ENCODE measurements around the gene CBFA2T2.

GRCh38 chr20:33664085-33664761 is 174.3 kb downstream of the CBFA2T2 start:
- no peak for TF ChIP-seq CTCF (IDR thresholded peaks at IDR 0.05)
- no peak for TF ChIP-seq POLR2A (IDR thresholded peaks at IDR 0.05)
